Heart right ventricle (tissue), 16 donors: ENCODE measurements around the gene RAP1GDS1. TPM values are rescaled to one million over a fixed set of nuclear protein-coding genes. Genes with fewer than 3 reads are reported as not detected.

ENCODE experiments used
- ATAC-seq, 8 donors: fragments of 200-7000 bp; cut with Tn5 transposase; one replicate each; pipeline ENCODE4 v1.9.1; 2020; ENCODE audit warnings: mild to moderate bottlenecking in 8 of 8, moderate library complexity in 8 of 8, moderate number of reproducible peaks in 1 of 8
- DNase-seq, 2 donors: peaks; one replicate each; pipeline ENCODE4 v3.0.0-alpha.2; 2020
- H3K27ac ChIP-seq, 10 donors: fragments of 200-600 bp; sonication (generic) in 2 of 10; one replicate each; pipeline versions ENCODE4 v1.5.0 to v1.8.0; 2020 to 2022; ENCODE audit warnings: mild to moderate bottlenecking in 3 of 10
- H3K27me3 ChIP-seq, 7 donors: fragments of 200-600 bp; one replicate each; pipeline ENCODE4 v1.8.0; 2021 to 2022; ENCODE audit warnings: mild to moderate bottlenecking in 2 of 7
- H3K36me3 ChIP-seq, 9 donors: fragments of 200-600 bp; sonication (generic) in 1 of 9; one replicate each; pipeline versions ENCODE4 v1.5.0 to v1.8.0; 2020 to 2022; ENCODE audit warnings: mild to moderate bottlenecking in 2 of 9
- H3K4me1 ChIP-seq, 9 donors: fragments of 200-600 bp; sonication (generic) in 1 of 9; one replicate each; pipeline versions ENCODE4 v1.5.0 to v1.8.0; 2020 to 2022; ENCODE audit warnings: mild to moderate bottlenecking in 4 of 9
- H3K4me3 ChIP-seq, 10 donors: fragments of 200-600 bp; sonication (generic) in 2 of 10; one replicate each; pipeline versions ENCODE4 v1.5.0 to v1.8.0; 2020 to 2022; ENCODE audit warnings: mild to moderate bottlenecking in 7 of 10, moderate library complexity in 2 of 10
- H3K9me3 ChIP-seq, 11 donors: fragments of 200-600 bp in 10 of 11; sonication (generic) in 2 of 11; one replicate each; pipeline versions ENCODE4 v1.5.0 to v1.8.0; 2013 to 2022; ENCODE audit warnings: mild to moderate bottlenecking in 2 of 11, control low read depth in 1 of 11, moderate library complexity in 1 of 11
- WGBS, 2 donors: extraction: QIAGEN DNeasy Blood & Tissue Kit; methylation state at CpG; one replicate each; pipeline ENCODE4 v1.1.7; 2013; ENCODE audit warnings: inconsistent platforms in 1 of 2; 5-methylcytosine and 5-hydroxymethylcytosine counted together
- intact Hi-C, 10 donors: fragments of 100-400 bp; cut with DNase I; formaldehyde crosslinking; loops; one replicate each; pipeline versions ENCODE4 v1.11.1 to v1.14.2; 2022
- polyA plus RNA-seq, 2 donors: library from polyadenylated mRNA; stranded (reverse); fragments of 200-250 nt; gene quantifications; one replicate each; pipeline ENCODE4 v1.2.3, GENCODE V29; 2013
- total RNA-seq, 10 donors: library from RNA; stranded (reverse); fragmentation: NEBNext Ultra II Directional in 3 of 10; extraction: Animal tissue kit (Norgen Biotek cat#: 25700) in 3 of 10; gene quantifications; one replicate each; pipeline versions ENCODE4 v1.2.1 to v1.2.4, GENCODE V29; 2021 to 2023
- TF ChIP-seq, protein P1 (sequence below), 9 donors: fragments of 200-600 bp; sonication (generic) in 2 of 9; IDR thresholded peaks; one replicate each; pipeline versions ENCODE4 v1.5.0 to v1.8.0; 2021 to 2022; ENCODE audit warnings: antibody characterized with exemption in 9 of 9, mild to moderate bottlenecking in 5 of 9, moderate library complexity in 1 of 9
- donor health status: Arrhythmogenic right ventricular cardiomyopathy.
- donor health status: ischemic (EF 13 %, LVEDD 7.1; RV severe dilation, severe dysfunction).
- donor health status: healthy with polysubstance abuse.
- donor health status: DM: no; HTN: yes; CAD: no.
- donor health status: DM: no; HTN: no; CAD: no.
- donor health status: ischemic (EF 25% LVEDD 6.9; RV normal size, moderate dysfunction).
- donor health status: ischemic (EF 25% LVEDD 5.7; RV mildly dilated, moderate dysfunction).
- donor health status: healthy.
- donor health status: DM: yes; HTN: yes; CAD: no.
- donor health status: Ischemic cardiomyopathy.
- donor health status: ischemic (EF 35%, LVEDD 5.7; RV mildly dilated, moderate dysfunction).
- donor health status: nonischemic (EF 11% LVEDD 7.7; RV severe dilation, severe dysfunction).
- donor health status: DM: yes; HTN: yes; CAD: no.
- donor health status: PGD.
- donor health status: ischemic (EF 29% LVEDD 5.4; RV normal size, mild dysfunction).
- donor health status: nonischemic (EF 23%, LVEDD 6.1; RV moderate dilation, normal function).

Gene RAP1GDS1
- total and polyA plus RNA-seq, 12 donors = 7.0 to 21.3 (median 12.7) TPM

- no peak for DNase-seq
- TF ChIP-seq, protein P1, sequence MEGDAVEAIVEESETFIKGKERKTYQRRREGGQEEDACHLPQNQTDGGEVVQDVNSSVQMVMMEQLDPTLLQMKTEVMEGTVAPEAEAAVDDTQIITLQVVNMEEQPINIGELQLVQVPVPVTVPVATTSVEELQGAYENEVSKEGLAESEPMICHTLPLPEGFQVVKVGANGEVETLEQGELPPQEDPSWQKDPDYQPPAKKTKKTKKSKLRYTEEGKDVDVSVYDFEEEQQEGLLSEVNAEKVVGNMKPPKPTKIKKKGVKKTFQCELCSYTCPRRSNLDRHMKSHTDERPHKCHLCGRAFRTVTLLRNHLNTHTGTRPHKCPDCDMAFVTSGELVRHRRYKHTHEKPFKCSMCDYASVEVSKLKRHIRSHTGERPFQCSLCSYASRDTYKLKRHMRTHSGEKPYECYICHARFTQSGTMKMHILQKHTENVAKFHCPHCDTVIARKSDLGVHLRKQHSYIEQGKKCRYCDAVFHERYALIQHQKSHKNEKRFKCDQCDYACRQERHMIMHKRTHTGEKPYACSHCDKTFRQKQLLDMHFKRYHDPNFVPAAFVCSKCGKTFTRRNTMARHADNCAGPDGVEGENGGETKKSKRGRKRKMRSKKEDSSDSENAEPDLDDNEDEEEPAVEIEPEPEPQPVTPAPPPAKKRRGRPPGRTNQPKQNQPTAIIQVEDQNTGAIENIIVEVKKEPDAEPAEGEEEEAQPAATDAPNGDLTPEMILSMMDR (IDR thresholded peaks at IDR 0.05) = no peak
- Histone ChIP-seq H3K4me3 (no peak overlapping the region), H3K4me1 (no peaks in the 10 kb centered on the region), H3K27ac (no peak overlapping the region), H3K27me3 (peaks cover 0 to 4% (median 0%) of the 10 kb centered on the region in 7 donors), H3K36me3 (no peaks in the 10 kb centered on the region), H3K9me3 (no peaks in the 10 kb centered on the region)
- 66 to 72% methylated on average over 4 of the region's 4 CpGs for whole genome bisulfite sequencing, 2 donors
- ATAC-seq = no peak
- intact Hi-C loops = no loop called here
These were observed 16.0 kb upstream of the RAP1GDS1 start for GRCh38 chr4:98245226-98245625.

GRCh38 chr4:98248934-98249333, 12.2 kb upstream of the RAP1GDS1 start:
- Histone ChIP-seq H3K9me3 (peaks cover 0 to 4% (median 0%) of the 10 kb centered on the region in 11 donors), H3K36me3 (no peaks in the 10 kb centered on the region), H3K4me1 (no peaks in the 10 kb centered on the region), H3K4me3 (no peak overlapping the region), H3K27ac (no peak overlapping the region), H3K27me3 (no peaks in the 10 kb centered on the region)
- DNase-seq (no peak), ATAC-seq (no peak)
- TF ChIP-seq, protein P1 (IDR thresholded peaks at IDR 0.05) = no peak
- intact Hi-C loops = no loop called here

GRCh38 chr4:98249831-98250230, 11.4 kb upstream of the RAP1GDS1 start:
- Histone ChIP-seq H3K9me3 (peaks cover 0 to 4% (median 0%) of the 10 kb centered on the region in 11 donors), H3K27me3 (no peaks in the 10 kb centered on the region), H3K27ac (no peak overlapping the region), H3K4me3 (no peak overlapping the region), H3K4me1 (no peaks in the 10 kb centered on the region), H3K36me3 (no peaks in the 10 kb centered on the region)
- intact Hi-C loops = loop anchor here in 1 of 10 donors (10.0 kb wide), 1 partner anchor 85 kb away; no protein-coding TSS in a partner anchor
- DNase-seq (no peak), ATAC-seq (no peak)
- 89 to 94% methylated on average over 1 of the region's 1 CpG for WGBS, 2 donors
- TF ChIP-seq, protein P1 (IDR thresholded peaks at IDR 0.05) = no peak

DNA sequence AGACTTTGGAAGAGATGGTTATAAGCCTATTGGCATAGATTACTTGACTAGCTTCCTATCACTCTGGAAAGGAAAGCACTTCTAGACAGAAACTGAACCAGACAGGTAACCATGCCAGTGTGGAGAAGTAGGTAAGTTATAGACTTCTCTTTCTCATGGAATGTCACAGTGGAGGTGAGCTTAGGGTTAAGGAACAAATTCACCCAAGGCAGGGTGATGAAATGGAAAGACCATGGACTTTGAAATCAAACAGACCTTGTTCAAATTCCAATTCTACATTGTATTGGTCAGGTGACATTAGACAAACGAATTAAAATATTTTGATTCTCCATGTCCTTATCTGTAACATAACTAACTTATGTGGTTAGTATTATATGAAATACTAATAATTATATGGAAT, 7.7 kb upstream of the RAP1GDS1 start:
- H3K9me3 ChIP-seq = peaks cover 0 to 4% (median 0%) of the 10 kb centered on the region in 11 donors
- no peak for DNase-seq
- WGBS, 2 donors = 63 to 65% methylated on average over 1 of the region's 1 CpG
- TF ChIP-seq, protein P1 (IDR thresholded peaks at IDR 0.05) = no peak
- no peaks in the 10 kb centered on the region for H3K27me3 ChIP-seq
- no peak overlapping the region for H3K27ac ChIP-seq
- H3K4me3 ChIP-seq = no peak overlapping the region
- ATAC-seq = no peak
- no peaks in the 10 kb centered on the region for H3K36me3 ChIP-seq
- intact Hi-C loops = loop anchor here in 1 of 10 donors (10.0 kb wide), 1 partner anchor 89 kb away; no protein-coding TSS in a partner anchor
- H3K4me1 ChIP-seq = no peaks in the 10 kb centered on the region
